Measurements from ENCODE around the gene MORC3.
A peak's percentile ranks its signal among the peaks of the same experiment; 100 is the strongest.

The MORC3 gene

DNA sequence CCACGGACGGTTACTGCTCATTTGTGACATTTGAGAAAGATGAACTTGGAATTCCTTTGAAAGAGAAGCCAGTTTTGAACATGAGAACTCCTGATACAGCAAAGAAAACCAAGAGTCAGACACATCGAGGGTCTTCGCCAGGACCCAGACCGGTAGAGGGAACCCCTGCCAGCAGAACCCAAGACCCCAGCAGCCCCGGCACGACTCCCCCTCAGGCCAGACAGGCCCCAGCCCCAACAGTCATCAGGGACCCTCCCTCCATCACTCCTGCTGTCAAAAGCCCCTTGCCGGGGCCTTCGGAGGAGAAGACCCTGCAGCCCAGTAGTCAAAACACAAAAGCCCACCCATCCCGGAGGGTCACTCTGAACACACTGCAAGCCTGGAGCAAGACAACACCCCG, 92.9 kb downstream of the MORC3 start:
- Histone ChIP-seq H3K9ac (ENCODE audit: low read depth, low read length) (no peak overlapping the region), H3K36me3 (ENCODE audit: insufficient read depth, low read length) (peaks cover 11% of the 10 kb centered on the region), H3K4me1 (ENCODE audit: control insufficient read depth, insufficient read depth, low read length) (no peaks in the 10 kb centered on the region), H3K9me3 (replicated peaks; ENCODE audit: low read length) (no peaks in the 10 kb centered on the region), H3K27me3 (ENCODE audit: control insufficient read depth, insufficient read depth, low read length) (no peaks in the 10 kb centered on the region), H3K4me2 (ENCODE audit: low read length) (no peak overlapping the region), H3K4me3 (ENCODE audit: low read length) (no peak overlapping the region)

DNA sequence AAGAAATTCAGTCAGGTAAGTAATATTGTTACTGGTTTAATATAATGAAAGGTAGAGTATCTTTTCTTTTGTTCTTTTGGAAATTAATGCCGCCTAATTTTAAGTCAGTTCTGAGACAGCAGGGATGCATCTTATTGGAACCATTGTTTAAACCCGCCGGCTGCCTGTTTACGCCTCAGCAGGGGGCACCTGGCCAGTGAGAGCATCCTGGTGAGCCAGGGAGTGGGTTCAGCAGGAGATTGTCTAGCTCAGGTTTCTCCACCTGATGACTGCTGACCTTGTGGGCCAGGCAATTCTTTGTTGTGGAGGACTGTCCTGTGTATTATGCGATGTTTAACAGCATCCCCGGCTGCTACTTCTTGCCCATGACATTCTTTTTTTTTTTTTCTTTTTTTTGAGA, 95.4 kb downstream of the MORC3 start:
- peaks cover 11% of the 10 kb centered on the region for H3K36me3 ChIP-seq (ENCODE audit: insufficient read depth, low read length)
- H3K4me2 ChIP-seq (ENCODE audit: low read length): no peak overlapping the region
- no peaks in the 10 kb centered on the region for H3K4me1 ChIP-seq (ENCODE audit: control insufficient read depth, insufficient read depth, low read length)
- no peaks in the 10 kb centered on the region for H3K27me3 ChIP-seq (ENCODE audit: control insufficient read depth, insufficient read depth, low read length)
- no peaks in the 10 kb centered on the region for H3K9me3 ChIP-seq (replicated peaks; ENCODE audit: low read length)
- no peak overlapping the region for H3K9ac ChIP-seq (ENCODE audit: low read depth, low read length)
- H3K4me3 ChIP-seq (ENCODE audit: low read length): no peak overlapping the region

DNA sequence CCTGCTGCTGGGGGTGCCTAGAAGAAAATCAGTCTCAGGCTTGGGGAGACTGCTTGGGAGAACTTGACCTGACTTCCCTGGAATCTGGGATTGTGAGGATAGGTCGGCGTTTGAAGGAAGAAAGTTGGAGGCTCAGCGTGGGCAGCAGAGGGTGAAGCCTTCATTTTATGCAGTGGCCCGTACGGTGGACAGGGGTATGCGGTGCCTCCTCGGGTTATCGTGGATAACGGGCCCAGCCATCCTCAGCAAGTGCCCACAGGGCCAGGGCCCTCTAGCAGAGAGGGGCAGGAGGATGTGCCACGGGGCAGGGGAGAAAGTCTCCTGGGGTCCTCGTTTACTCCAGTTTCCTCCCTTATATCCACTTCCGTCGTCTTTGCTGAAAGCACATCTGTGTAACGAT, 99.2 kb downstream of the MORC3 start:
- Histone ChIP-seq H3K4me1 (ENCODE audit: control insufficient read depth, insufficient read depth, low read length) (no peaks in the 10 kb centered on the region), H3K27me3 (ENCODE audit: control insufficient read depth, insufficient read depth, low read length) (no peaks in the 10 kb centered on the region), H3K4me3 (ENCODE audit: low read length) (no peak overlapping the region), H3K36me3 (ENCODE audit: insufficient read depth, low read length) (no peaks in the 10 kb centered on the region), H3K9me3 (replicated peaks; ENCODE audit: low read length) (no peaks in the 10 kb centered on the region), H3K4me2 (ENCODE audit: low read length) (no peak overlapping the region), H3K9ac (ENCODE audit: low read depth, low read length) (no peak overlapping the region)

DNA sequence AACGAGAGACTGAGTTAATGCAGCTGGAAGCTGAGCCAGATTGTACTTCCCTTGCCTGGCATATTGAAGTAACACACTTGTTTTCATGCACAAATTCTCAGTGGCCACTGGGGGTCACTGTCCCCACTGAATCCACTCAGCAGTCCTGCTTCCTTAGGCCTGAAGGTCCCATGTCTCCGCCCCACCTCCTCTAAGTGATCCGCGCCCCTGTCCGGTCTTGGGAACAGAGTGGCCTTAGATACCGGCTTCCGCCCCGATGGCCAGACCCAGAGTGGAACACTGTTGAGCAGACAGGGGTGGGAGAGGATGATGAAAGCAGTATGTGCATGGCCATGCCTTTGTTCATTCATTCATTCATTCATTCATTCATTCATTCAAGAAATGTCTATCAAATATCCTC, 100.0 kb downstream of the MORC3 start:
- peak overlapping the region; percentile 5 for H3K4me3 ChIP-seq (ENCODE audit: low read length)
- H3K36me3 ChIP-seq (ENCODE audit: insufficient read depth, low read length): no peaks in the 10 kb centered on the region
- H3K9ac ChIP-seq (ENCODE audit: low read depth, low read length): peak overlapping the region; percentile 20
- H3K9me3 ChIP-seq (replicated peaks; ENCODE audit: low read length): no peaks in the 10 kb centered on the region
- no peaks in the 10 kb centered on the region for H3K4me1 ChIP-seq (ENCODE audit: control insufficient read depth, insufficient read depth, low read length)
- no peaks in the 10 kb centered on the region for H3K27me3 ChIP-seq (ENCODE audit: control insufficient read depth, insufficient read depth, low read length)
- H3K4me2 ChIP-seq (ENCODE audit: low read length): peak overlapping the region; percentile 47

DNA sequence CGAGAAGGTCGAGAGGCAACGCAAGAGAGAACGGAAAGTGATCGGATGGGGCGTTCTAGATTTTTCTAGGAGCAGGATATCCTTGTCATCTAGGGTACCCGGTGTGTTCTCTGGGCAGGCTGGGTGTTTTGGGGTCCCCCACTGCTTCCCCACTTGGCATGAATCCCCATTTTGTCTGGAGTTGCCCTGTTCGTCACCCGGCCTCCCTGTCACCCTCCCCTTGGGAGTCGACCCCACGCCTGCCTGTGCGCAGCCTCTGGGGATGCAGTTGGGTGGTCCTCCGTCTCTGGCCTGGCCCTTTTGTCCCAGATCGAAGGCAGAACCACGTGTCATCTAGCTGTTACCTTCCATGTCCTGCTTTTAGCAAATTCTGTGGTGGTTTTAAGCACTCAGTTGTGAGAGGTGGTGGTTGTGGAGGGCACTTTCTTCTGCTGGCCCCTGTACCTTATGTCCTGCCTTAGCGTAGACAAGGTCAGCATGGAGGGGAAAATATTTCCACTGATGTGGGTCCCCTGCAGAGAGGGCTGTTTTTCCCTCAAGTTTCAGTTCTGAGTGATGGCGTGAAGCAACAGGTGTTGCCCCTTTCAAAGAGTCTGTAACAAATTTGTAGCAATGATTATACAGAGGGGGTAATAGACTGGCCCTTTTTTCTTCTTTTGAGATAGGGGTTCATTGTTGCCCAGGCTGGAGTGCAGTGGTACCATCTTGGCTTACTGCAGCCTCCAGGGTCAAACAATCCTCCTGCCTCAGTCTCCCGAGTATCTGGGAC, 100.8 kb downstream of the MORC3 start:
- Histone ChIP-seq H3K4me2 (ENCODE audit: low read length) (no peak overlapping the region), H3K36me3 (ENCODE audit: insufficient read depth, low read length) (no peaks in the 10 kb centered on the region), H3K9me3 (replicated peaks; ENCODE audit: low read length) (no peaks in the 10 kb centered on the region), H3K9ac (ENCODE audit: low read depth, low read length) (no peak overlapping the region), H3K4me1 (ENCODE audit: control insufficient read depth, insufficient read depth, low read length) (no peaks in the 10 kb centered on the region), H3K27me3 (ENCODE audit: control insufficient read depth, insufficient read depth, low read length) (no peaks in the 10 kb centered on the region), H3K4me3 (ENCODE audit: low read length) (no peak overlapping the region)

DNA sequence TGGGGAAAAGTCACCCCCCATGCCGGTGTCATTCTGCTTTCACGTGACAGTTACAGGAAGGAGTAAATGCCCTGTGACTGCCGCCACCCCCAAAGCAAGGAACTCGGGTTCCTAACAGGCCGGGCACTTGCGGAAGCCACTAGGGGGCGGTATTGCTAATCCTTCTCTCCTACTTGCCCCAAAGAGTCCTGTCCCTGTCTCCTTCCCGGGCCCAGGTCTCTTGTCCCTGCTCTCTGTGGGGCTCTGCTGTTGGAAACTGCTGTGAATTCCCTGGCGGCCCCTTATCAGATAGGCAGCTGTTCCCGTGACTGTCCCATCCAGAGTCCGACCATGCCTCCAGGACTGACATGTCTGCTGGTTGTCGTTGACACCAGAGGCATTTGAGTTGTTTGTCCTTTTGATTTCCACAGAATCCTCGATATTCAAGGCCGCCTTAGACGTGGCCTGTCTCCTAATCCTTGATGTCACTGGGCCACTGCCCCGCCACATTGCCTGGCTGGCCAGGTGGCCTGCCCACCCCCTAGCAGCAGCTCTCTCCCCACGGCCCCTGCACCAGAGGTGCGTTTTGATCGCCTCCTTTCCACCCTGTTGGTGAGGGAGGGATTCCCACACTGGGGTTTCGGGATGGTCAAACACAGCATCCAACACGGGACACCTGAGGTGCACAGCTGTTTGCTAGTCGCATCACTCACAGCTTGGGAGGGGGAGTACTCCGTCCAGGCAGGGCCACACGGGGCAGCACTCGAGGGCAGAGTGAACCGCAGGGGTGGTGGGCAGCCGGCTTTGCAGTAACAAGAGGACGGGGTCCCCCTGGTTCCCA, 102.5 kb downstream of the MORC3 start:
- Histone ChIP-seq H3K36me3 (ENCODE audit: insufficient read depth, low read length) (no peaks in the 10 kb centered on the region), H3K9ac (ENCODE audit: low read depth, low read length) (no peak overlapping the region), H3K4me1 (ENCODE audit: control insufficient read depth, insufficient read depth, low read length) (no peaks in the 10 kb centered on the region), H3K27me3 (ENCODE audit: control insufficient read depth, insufficient read depth, low read length) (no peaks in the 10 kb centered on the region), H3K9me3 (replicated peaks; ENCODE audit: low read length) (no peaks in the 10 kb centered on the region), H3K4me3 (ENCODE audit: low read length) (no peak overlapping the region), H3K4me2 (ENCODE audit: low read length) (no peak overlapping the region)

DNA sequence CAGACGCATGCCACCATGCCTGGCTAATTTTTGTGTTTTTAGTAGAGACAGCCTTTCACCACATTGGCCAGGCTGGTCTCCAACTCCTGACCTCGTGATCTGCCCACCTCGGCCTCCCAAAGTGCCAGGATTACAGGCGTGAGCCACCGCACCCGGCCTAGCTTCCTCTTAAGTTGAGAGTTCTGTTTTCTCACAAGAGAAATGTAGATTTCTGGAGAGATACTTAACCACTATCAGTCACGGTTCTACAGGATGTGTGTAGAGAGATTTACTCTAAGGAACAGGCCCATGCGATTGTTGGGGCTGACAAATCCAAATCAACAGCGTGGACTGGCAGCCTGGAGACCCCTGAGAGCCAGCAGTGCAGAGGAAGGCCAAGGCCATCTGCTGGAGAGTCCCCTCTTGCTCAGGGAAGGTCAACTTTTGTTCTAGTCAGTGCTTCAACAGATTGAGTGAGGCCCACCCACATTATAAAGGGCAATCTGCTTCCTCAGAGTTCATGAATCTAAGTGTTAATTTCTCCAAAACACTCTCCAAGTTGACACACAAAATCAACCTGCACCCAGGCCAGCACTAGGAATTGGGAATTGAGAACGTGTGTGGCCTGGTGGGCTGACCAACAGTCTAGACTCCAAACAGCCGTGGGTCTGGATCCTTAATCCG, 103.9 kb downstream of the MORC3 start:
- H3K36me3 ChIP-seq (ENCODE audit: insufficient read depth, low read length): no peaks in the 10 kb centered on the region
- H3K27me3 ChIP-seq (ENCODE audit: control insufficient read depth, insufficient read depth, low read length): no peaks in the 10 kb centered on the region
- H3K4me3 ChIP-seq (ENCODE audit: low read length): no peak overlapping the region
- no peak overlapping the region for H3K4me2 ChIP-seq (ENCODE audit: low read length)
- H3K9me3 ChIP-seq (replicated peaks; ENCODE audit: low read length): no peaks in the 10 kb centered on the region
- peaks cover 5% of the 10 kb centered on the region for H3K4me1 ChIP-seq (ENCODE audit: control insufficient read depth, insufficient read depth, low read length)
- no peak overlapping the region for H3K9ac ChIP-seq (ENCODE audit: low read depth, low read length)

DNA sequence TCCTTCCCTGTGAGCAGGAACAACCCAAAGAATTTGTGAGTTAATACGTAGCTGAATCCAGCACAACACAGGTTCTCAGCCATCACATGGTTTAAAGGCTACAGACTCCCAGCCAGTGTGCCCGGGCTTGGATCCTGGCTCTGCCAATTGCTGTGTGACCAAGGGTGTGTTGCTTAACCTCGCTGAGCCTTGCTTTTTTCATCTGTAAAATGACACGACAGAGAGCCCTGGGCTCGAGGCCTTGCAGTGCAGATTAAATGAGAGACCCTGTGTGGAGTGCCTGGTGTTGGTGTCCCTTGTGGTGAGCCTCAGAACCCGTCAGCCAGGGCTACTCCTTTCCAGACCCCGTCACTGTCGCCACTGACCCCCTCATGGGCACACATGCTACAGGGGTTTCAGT, 104.6 kb downstream of the MORC3 start:
- H3K27me3 ChIP-seq (ENCODE audit: control insufficient read depth, insufficient read depth, low read length): no peaks in the 10 kb centered on the region
- no peaks in the 10 kb centered on the region for H3K36me3 ChIP-seq (ENCODE audit: insufficient read depth, low read length)
- peaks cover 12% of the 10 kb centered on the region for H3K4me1 ChIP-seq (ENCODE audit: control insufficient read depth, insufficient read depth, low read length)
- no peak overlapping the region for H3K4me2 ChIP-seq (ENCODE audit: low read length)
- no peak overlapping the region for H3K9ac ChIP-seq (ENCODE audit: low read depth, low read length)
- H3K9me3 ChIP-seq (replicated peaks; ENCODE audit: low read length): no peaks in the 10 kb centered on the region
- no peak overlapping the region for H3K4me3 ChIP-seq (ENCODE audit: low read length)

DNA sequence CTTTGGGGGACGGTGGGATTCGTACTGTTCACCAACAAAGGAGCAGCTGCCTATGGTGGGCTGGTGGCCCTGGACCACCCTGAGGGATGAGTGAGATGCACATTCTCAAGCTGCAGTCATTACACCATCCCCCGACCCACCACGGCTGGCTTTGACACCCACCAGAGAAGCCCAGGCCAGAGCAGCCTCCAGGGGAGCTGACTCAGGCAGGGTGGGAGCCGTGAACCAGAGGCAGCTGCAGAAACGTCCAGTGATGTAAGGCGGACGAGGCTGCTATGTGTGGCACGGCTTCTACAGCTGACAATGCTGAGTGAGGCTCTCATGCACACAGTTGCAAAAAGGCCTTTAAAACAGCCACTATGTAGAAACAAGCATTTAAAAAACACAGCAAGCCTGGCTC, 105.3 kb downstream of the MORC3 start:
- no peak overlapping the region for H3K4me3 ChIP-seq (ENCODE audit: low read length)
- no peaks in the 10 kb centered on the region for H3K27me3 ChIP-seq (ENCODE audit: control insufficient read depth, insufficient read depth, low read length)
- no peak overlapping the region for H3K9ac ChIP-seq (ENCODE audit: low read depth, low read length)
- H3K4me2 ChIP-seq (ENCODE audit: low read length): no peak overlapping the region
- H3K9me3 ChIP-seq (replicated peaks; ENCODE audit: low read length): no peaks in the 10 kb centered on the region
- H3K36me3 ChIP-seq (ENCODE audit: insufficient read depth, low read length): no peaks in the 10 kb centered on the region
- peaks cover 14% of the 10 kb centered on the region for H3K4me1 ChIP-seq (ENCODE audit: control insufficient read depth, insufficient read depth, low read length)
